Naive B cell (primary cell): Measurements from ENCODE around the gene CRISP1. TPM values are rescaled to one million over a fixed set of nuclear protein-coding genes. Genes with fewer than 3 reads are reported as not detected.
"Not testable (repeated sequence)": the region's sequence is repeated elsewhere in the genome, so short reads cannot be mapped to it uniquely, and the experiment has no call there.

Source experiments
- ATAC-seq, 2 donors: fragments of 150-1000 bp; cut with Tn5 transposase; 2 replicates each; pipeline ENCODE4 v1.10.0; 2021; ENCODE audit warnings: low read depth in 2 of 2, mild to moderate bottlenecking in 2 of 2, moderate library complexity in 2 of 2
- DNase-seq: peaks from one replicate; pipeline ENCODE4 v3.0.0; 2022
- H3K27ac Mint-ChIP-seq, 6 donors: one replicate each; pipeline ENCODE4 v1.8.0; 2020 to 2022; ENCODE audit warnings: mild to moderate bottlenecking in 6 of 6, mixed read lengths in 6 of 6, moderate library complexity in 5 of 6, inconsistent platforms in 2 of 6
- H3K27me3 Mint-ChIP-seq, 3 donors: one replicate each; pipeline ENCODE4 v1.8.0; 2021 to 2022; ENCODE audit warnings: mixed read lengths in 3 of 3, mild to moderate bottlenecking in 1 of 3
- H3K36me3 Mint-ChIP-seq, 2 donors: one replicate each; pipeline ENCODE4 v1.8.0; 2020 to 2022; ENCODE audit warnings: mixed read lengths in 2 of 2, inconsistent platforms in 1 of 2, mild to moderate bottlenecking in 1 of 2
- H3K4me1 Mint-ChIP-seq, 3 donors: one replicate each; pipeline ENCODE4 v1.8.0; 2020 to 2022; ENCODE audit warnings: mixed read lengths in 3 of 3, inconsistent platforms in 1 of 3, mild to moderate bottlenecking in 1 of 3, moderate library complexity in 1 of 3
- H3K4me3 Mint-ChIP-seq, 8 donors: one replicate each; pipeline ENCODE4 v1.8.0; 2020 to 2022; ENCODE audit warnings: mild to moderate bottlenecking in 8 of 8, mixed read lengths in 8 of 8, moderate library complexity in 8 of 8, inconsistent platforms in 2 of 8
- H3K9me3 Mint-ChIP-seq, 7 donors: one replicate each; pipeline ENCODE4 v1.8.0; 2020 to 2022; ENCODE audit warnings: mixed read lengths in 7 of 7, mild to moderate bottlenecking in 5 of 7, inconsistent platforms in 2 of 7, moderate library complexity in 1 of 7
- polyA plus RNA-seq, 6 donors: library from polyadenylated mRNA; unstranded; fragments of 300-500 nt; fragmentation: Illumina TruSeq; gene quantifications; one replicate each; pipeline ENCODE4 v1.2.3, GENCODE V29; 2021; ENCODE audit warnings: low read depth in 6 of 6

Gene CRISP1, protein sequence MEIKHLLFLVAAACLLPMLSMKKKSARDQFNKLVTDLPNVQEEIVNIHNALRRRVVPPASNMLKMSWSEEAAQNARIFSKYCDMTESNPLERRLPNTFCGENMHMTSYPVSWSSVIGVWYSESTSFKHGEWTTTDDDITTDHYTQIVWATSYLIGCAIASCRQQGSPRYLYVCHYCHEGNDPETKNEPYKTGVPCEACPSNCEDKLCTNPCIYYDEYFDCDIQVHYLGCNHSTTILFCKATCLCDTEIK
- not detected for polyA plus RNA-seq

GRCh38 chr6:49866485-49866943 is at the start of gene CRISP1:
TSS of gene CRISP1 (minus strand) at chr6:49866535. CDS start at chr6:49857400, 9,135 bp downstream.
- Mint-ChIP-seq H3K4me1 (no peaks in the 10 kb centered on the region), H3K4me3 (no peak within 1 kb of the TSS), H3K9me3 (peaks cover 0 to 11% (median 8%) of the 10 kb centered on the region in 7 donors), H3K27me3 (no peaks in the 10 kb centered on the region), H3K36me3 (no peaks in the 10 kb centered on the region), H3K27ac (no peak within 1 kb of the TSS)
- ATAC-seq = no peak
- DNase-seq = no peak

- H3K4me1 Mint-ChIP-seq = no peaks in the 10 kb centered on the region
- ATAC-seq (no peak), DNase-seq (no peak)
- no peaks in the 10 kb centered on the region for H3K27me3 Mint-ChIP-seq
- H3K27ac Mint-ChIP-seq = no peak overlapping the region
- peaks cover 0 to 6% (median 0%) of the 10 kb centered on the region in 7 donors for H3K9me3 Mint-ChIP-seq
- H3K4me3 Mint-ChIP-seq = no peak overlapping the region
- no peaks in the 10 kb centered on the region for H3K36me3 Mint-ChIP-seq
Measured at GRCh38 chr6:49915035-49915434, 48.7 kb upstream of the CRISP1 start.

- H3K36me3 Mint-ChIP-seq = no peaks in the 10 kb centered on the region
- ATAC-seq (no peak), DNase-seq (no peak)
- peaks cover 0 to 6% (median 0%) of the 10 kb centered on the region in 7 donors for H3K9me3 Mint-ChIP-seq
- no peak overlapping the region for H3K27ac Mint-ChIP-seq
- no peak overlapping the region for H3K4me3 Mint-ChIP-seq
- H3K27me3 Mint-ChIP-seq = no peaks in the 10 kb centered on the region
- H3K4me1 Mint-ChIP-seq = no peaks in the 10 kb centered on the region
Measured at GRCh38 chr6:49913636-49914375, 47.5 kb upstream of the CRISP1 start.

GRCh38 chr6:49912196-49912595 is 45.9 kb upstream of the CRISP1 start:
- Mint-ChIP-seq H3K27ac (no peak overlapping the region), H3K4me1 (no peaks in the 10 kb centered on the region), H3K9me3 (peaks cover 0 to 3% (median 0%) of the 10 kb centered on the region in 7 donors), H3K36me3 (no peaks in the 10 kb centered on the region), H3K27me3 (no peaks in the 10 kb centered on the region), H3K4me3 (no peak overlapping the region)
- DNase-seq = no peak
- ATAC-seq = no peak

GRCh38 chr6:49911252-49911651 is 44.9 kb upstream of the CRISP1 start:
- ATAC-seq (no peak), DNase-seq (no peak)
- Mint-ChIP-seq H3K36me3 (no peaks in the 10 kb centered on the region), H3K27ac (no peak overlapping the region), H3K27me3 (no peaks in the 10 kb centered on the region), H3K4me1 (no peaks in the 10 kb centered on the region), H3K9me3 (no peaks in the 10 kb centered on the region), H3K4me3 (no peak overlapping the region)

DNA sequence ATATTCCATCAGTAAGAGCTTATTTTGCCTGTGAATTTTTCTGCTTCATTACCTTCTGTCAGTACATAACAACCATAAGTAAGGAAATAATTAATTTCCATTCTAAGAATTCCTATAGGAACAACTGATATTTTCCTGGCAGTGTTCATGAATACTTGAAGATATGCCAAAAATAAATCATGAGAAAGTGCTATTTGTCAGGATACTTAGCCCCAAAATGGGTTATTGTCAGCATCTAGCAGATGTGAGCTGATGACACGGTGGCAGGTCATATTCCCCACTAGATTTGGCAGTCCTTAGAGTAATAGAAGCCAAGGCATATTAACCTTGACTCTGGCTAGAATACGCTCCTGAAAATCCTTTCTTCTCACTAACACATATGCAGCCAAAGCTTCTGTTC is 43.2 kb upstream of the CRISP1 start:
- H3K27me3 Mint-ChIP-seq = no peaks in the 10 kb centered on the region
- DNase-seq = no peak
- no peaks in the 10 kb centered on the region for H3K9me3 Mint-ChIP-seq
- no peaks in the 10 kb centered on the region for H3K36me3 Mint-ChIP-seq
- no peak for ATAC-seq
- H3K27ac Mint-ChIP-seq = no peak overlapping the region
- no peak overlapping the region for H3K4me3 Mint-ChIP-seq
- H3K4me1 Mint-ChIP-seq = no peaks in the 10 kb centered on the region

GRCh38 chr6:49906526-49906925 is 40.2 kb upstream of the CRISP1 start:
- Mint-ChIP-seq H3K4me1 (no peaks in the 10 kb centered on the region), H3K27me3 (no peaks in the 10 kb centered on the region), H3K27ac (no peak overlapping the region), H3K9me3 (no peaks in the 10 kb centered on the region), H3K36me3 (no peaks in the 10 kb centered on the region), H3K4me3 (no peak overlapping the region)
- DNase-seq (no peak), ATAC-seq (no peak)

- H3K4me3 Mint-ChIP-seq = no peak overlapping the region
- H3K27ac Mint-ChIP-seq = no peak overlapping the region
- H3K36me3 Mint-ChIP-seq = no peaks in the 10 kb centered on the region
- no peak for DNase-seq
- H3K9me3 Mint-ChIP-seq = no peaks in the 10 kb centered on the region
- no peak for ATAC-seq
- no peaks in the 10 kb centered on the region for H3K4me1 Mint-ChIP-seq
- no peaks in the 10 kb centered on the region for H3K27me3 Mint-ChIP-seq
Measured at GRCh38 chr6:49905296-49905695, 39.0 kb upstream of the CRISP1 start.

DNA sequence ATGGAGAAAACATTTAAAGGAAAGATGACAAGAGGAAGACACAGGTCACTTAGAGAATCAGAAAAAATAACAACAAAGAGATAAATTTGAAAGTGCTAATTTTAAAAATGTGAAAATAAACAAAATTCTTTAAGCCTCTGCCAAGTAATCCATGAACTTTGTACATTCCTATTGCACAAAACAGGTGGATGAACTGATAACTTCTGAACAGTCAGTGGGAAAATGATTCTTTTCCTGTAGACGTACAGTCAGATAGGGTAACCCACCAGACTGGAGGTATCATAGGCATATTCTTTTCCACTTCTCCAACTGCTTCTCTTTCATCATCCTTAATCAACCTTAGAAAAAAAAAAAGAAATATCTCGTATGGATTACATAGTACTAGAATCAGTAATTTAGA is 36.5 kb upstream of the CRISP1 start:
- H3K9me3 Mint-ChIP-seq = peaks cover 0 to 2% (median 0%) of the 10 kb centered on the region in 7 donors
- H3K36me3 Mint-ChIP-seq = no peaks in the 10 kb centered on the region
- no peak overlapping the region for H3K27ac Mint-ChIP-seq
- H3K27me3 Mint-ChIP-seq = no peaks in the 10 kb centered on the region
- H3K4me3 Mint-ChIP-seq = no peak overlapping the region
- DNase-seq (no peak), ATAC-seq (no peak)
- no peaks in the 10 kb centered on the region for H3K4me1 Mint-ChIP-seq

- no peak overlapping the region for H3K4me3 Mint-ChIP-seq
- DNase-seq = no peak
Measured at GRCh38 chr6:49898904-49899566, 32.7 kb upstream of the CRISP1 start.

DNA sequence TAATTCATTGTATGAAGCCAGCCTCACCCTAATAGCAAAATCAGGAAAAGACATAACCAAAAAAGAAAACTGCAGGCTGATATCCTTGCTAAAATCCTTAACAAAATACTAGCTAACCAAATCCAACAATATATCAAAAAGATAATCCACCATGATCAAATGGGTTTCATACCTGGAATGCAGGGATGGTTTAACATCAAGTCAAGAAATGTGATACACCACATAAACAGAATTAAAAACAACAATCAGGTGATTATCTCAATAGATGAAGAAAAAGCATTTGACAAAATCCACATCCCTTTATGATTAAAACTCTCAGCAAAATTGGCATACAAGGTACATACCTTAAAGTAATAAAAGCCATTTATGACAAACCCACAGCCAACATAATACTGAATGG is 29.2 kb upstream of the CRISP1 start:
- not testable (repeated sequence) for H3K4me3 Mint-ChIP-seq

More at GRCh38 chr6:49898904-49899566, 32.7 kb upstream of the CRISP1 start:
- no peaks in the 10 kb centered on the region for H3K4me1 Mint-ChIP-seq
- H3K27ac Mint-ChIP-seq = no peak overlapping the region
- no peak for ATAC-seq
- peaks cover 0 to 12% (median 8%) of the 10 kb centered on the region in 7 donors for H3K9me3 Mint-ChIP-seq
- no peaks in the 10 kb centered on the region for H3K27me3 Mint-ChIP-seq
- H3K36me3 Mint-ChIP-seq = no peaks in the 10 kb centered on the region

GRCh38 chr6:49892280-49892679 is 25.9 kb upstream of the CRISP1 start:
- ATAC-seq = no peak
- H3K27ac Mint-ChIP-seq = no peak overlapping the region
- H3K27me3 Mint-ChIP-seq = no peaks in the 10 kb centered on the region

More for the DNA sequence above, 29.2 kb upstream of the CRISP1 start:
- not testable (repeated sequence) for ATAC-seq, H3K27me3 Mint-ChIP-seq, H3K36me3 Mint-ChIP-seq, H3K27ac Mint-ChIP-seq, DNase-seq, H3K4me1 Mint-ChIP-seq
- H3K9me3 Mint-ChIP-seq = peaks cover 1 to 17% (median 8%) of the 10 kb centered on the region in 7 donors

GRCh38 chr6:49890988-49891387 is 24.7 kb upstream of the CRISP1 start:
- DNase-seq = no peak
- Mint-ChIP-seq H3K4me3 (no peak overlapping the region), H3K9me3 (peaks cover 3 to 19% (median 12%) of the 10 kb centered on the region in 7 donors), H3K4me1 (no peaks in the 10 kb centered on the region), H3K36me3 (no peaks in the 10 kb centered on the region), H3K27ac (no peak overlapping the region), H3K27me3 (no peaks in the 10 kb centered on the region)
- no peak for ATAC-seq

More at GRCh38 chr6:49892280-49892679, 25.9 kb upstream of the CRISP1 start:
- Mint-ChIP-seq H3K4me1 (no peaks in the 10 kb centered on the region), H3K36me3 (no peaks in the 10 kb centered on the region), H3K4me3 (peak overlapping the region in 1 of 8 donors; percentile 12), H3K9me3 (peaks cover 3 to 18% (median 10%) of the 10 kb centered on the region in 7 donors)
- DNase-seq = no peak
